GM21367 (cell line): ENCODE data around the gene ZBTB16.

Experiments used
- ATAC-seq: cut with Tn5 transposase; IDR thresholded peaks from one replicate; pipeline ENCODE4 v1.9.1; 2021; ENCODE audit not compliant: unreplicated experiment

The ZBTB16 gene

GRCh38 chr11:114149689-114150407 is 90.3 kb downstream of the ZBTB16 start:
- no peak for ATAC-seq

GRCh38 chr11:114150671-114151070 is 91.2 kb downstream of the ZBTB16 start:
- no peak for ATAC-seq

- ATAC-seq: no peak
Measured at GRCh38 chr11:114151631-114152030, 92.1 kb downstream of the ZBTB16 start.

GRCh38 chr11:114152162-114152561 is 92.7 kb downstream of the ZBTB16 start:
- no peak for ATAC-seq

- ATAC-seq: no peak
Measured at GRCh38 chr11:114152785-114153184, 93.3 kb downstream of the ZBTB16 start.

- no peak for ATAC-seq
Measured at GRCh38 chr11:114153224-114153623, 93.7 kb downstream of the ZBTB16 start.

- no peak for ATAC-seq
Measured at GRCh38 chr11:114154271-114155047, 94.9 kb downstream of the ZBTB16 start.

GRCh38 chr11:114155116-114155515 is 95.6 kb downstream of the ZBTB16 start:
- no peak for ATAC-seq

GRCh38 chr11:114156131-114156581 is 96.6 kb downstream of the ZBTB16 start:
- no peak for ATAC-seq

- no peak for ATAC-seq
Measured at GRCh38 chr11:114156782-114157181, 97.3 kb downstream of the ZBTB16 start.

- no peak for ATAC-seq
Measured at GRCh38 chr11:114157476-114158050, 98.1 kb downstream of the ZBTB16 start.

GRCh38 chr11:114158421-114158820 is 98.9 kb downstream of the ZBTB16 start:
- no peak for ATAC-seq

GRCh38 chr11:114158886-114159285 is 99.4 kb downstream of the ZBTB16 start:
- no peak for ATAC-seq

- ATAC-seq: no peak
Measured at GRCh38 chr11:114159320-114159719, 99.8 kb downstream of the ZBTB16 start.

- peak; percentile 76 for ATAC-seq
Measured at GRCh38 chr11:114159802-114160632, 100.5 kb downstream of the ZBTB16 start.

GRCh38 chr11:114160894-114161293 is 101.4 kb downstream of the ZBTB16 start:
- no peak for ATAC-seq

- no peak for ATAC-seq
Measured at GRCh38 chr11:114161486-114162250, 102.2 kb downstream of the ZBTB16 start.

GRCh38 chr11:114162719-114163123 is 103.2 kb downstream of the ZBTB16 start:
- ATAC-seq: no peak

GRCh38 chr11:114163229-114163631 is 103.7 kb downstream of the ZBTB16 start:
- no peak for ATAC-seq

- ATAC-seq: no peak
Measured at GRCh38 chr11:114163830-114164401, 104.4 kb downstream of the ZBTB16 start.
